Endodermal cell (in vitro differentiated cells): ENCODE data around the gene MYO18B. TPM values are rescaled to one million over a fixed set of nuclear protein-coding genes. Genes with fewer than 3 reads are reported as not detected.

Experiments
- DNase-seq: peaks from one replicate; pipeline ENCODE4 v3.0.0-alpha.2; 2017
- H3K27ac ChIP-seq: 2 replicates; pipeline ENCODE4 v1.5.1; 2013; ENCODE audit warnings: mild to moderate bottlenecking, low read depth, low read length, moderate library complexity
- H3K27me3 ChIP-seq: 2 replicates; pipeline ENCODE4 v1.6.1; 2013; ENCODE audit warnings: mild to moderate bottlenecking, low read length, moderate library complexity; ENCODE audit not compliant: insufficient read depth, control insufficient read depth, poor library complexity, severe bottlenecking
- H3K36me3 ChIP-seq: 2 replicates; pipeline ENCODE4 v1.7.0; 2013; ENCODE audit warnings: mild to moderate bottlenecking, low read length, moderate library complexity; ENCODE audit not compliant: control insufficient read depth, insufficient read depth
- H3K4me1 ChIP-seq: one replicate; pipeline ENCODE4 v1.7.0; 2013; ENCODE audit warnings: low read length; ENCODE audit not compliant: control insufficient read depth, insufficient read depth
- H3K4me3 ChIP-seq: 2 replicates; pipeline ENCODE4 v1.5.1; 2013; ENCODE audit warnings: mild to moderate bottlenecking, low read length, moderate library complexity
- H3K9ac ChIP-seq: 2 replicates; pipeline ENCODE4 v1.6.1; 2013; ENCODE audit warnings: mild to moderate bottlenecking, low read length, moderate library complexity; ENCODE audit not compliant: poor library complexity, severe bottlenecking; ENCODE audit errors: extremely low read depth
- H3K9me3 ChIP-seq: 2 replicates; pipeline ENCODE4 v1.6.1; 2013; ENCODE audit warnings: mild to moderate bottlenecking, low read length, moderate library complexity; ENCODE audit not compliant: control insufficient read depth
- H3K27ac Mint-ChIP-seq: 2 replicates; pipeline ENCODE4 v1.8.0; 2020; ENCODE audit warnings: mixed read lengths
- H3K27me3 Mint-ChIP-seq: 2 replicates; pipeline ENCODE4 v1.8.0; 2021; ENCODE audit warnings: mild to moderate bottlenecking, mixed read lengths; ENCODE audit not compliant: insufficient read depth
- H3K36me3 Mint-ChIP-seq: 2 replicates; pipeline ENCODE4 v1.8.0; 2020; ENCODE audit warnings: low read depth, mixed read lengths
- H3K4me1 Mint-ChIP-seq: 2 replicates; pipeline ENCODE4 v1.8.0; 2020; ENCODE audit warnings: mixed read lengths
- H3K4me3 Mint-ChIP-seq: 2 replicates; pipeline ENCODE4 v1.8.0; 2020; ENCODE audit warnings: mild to moderate bottlenecking, moderate library complexity, mixed read lengths
- H3K9me3 Mint-ChIP-seq: 2 replicates; pipeline ENCODE4 v1.8.0; 2020; ENCODE audit warnings: mild to moderate bottlenecking, mixed read lengths
- CTCF ChIP-seq: fragments of 200-600 bp; sonication (generic); conservative IDR thresholded peaks from 2 replicates; pipeline ENCODE4 v1.5.0; 2021; ENCODE audit warnings: antibody characterized with exemption, mild to moderate bottlenecking
- WGBS, 2 experiments: methylation state at CpG; one replicate each; pipeline versions ENCODE4 v1.1.5 to v1.1.7; 2013; ENCODE audit warnings: missing lambda C conversion rate in 2 of 2, mixed read lengths in 1 of 2; ENCODE audit not compliant: insufficient coverage in 1 of 2, insufficient read length in 1 of 2; 5-methylcytosine and 5-hydroxymethylcytosine counted together
- total RNA-seq, 2 donors: library from RNA; stranded (reverse); fragmentation: NEBNext Ultra II Directional in 1 of 2; extraction: Animal tissue kit (Norgen Biotek cat#: 25700) in 1 of 2; gene quantifications; 2 replicates in 1 of 2; 3 replicates in 1 of 2; pipeline ENCODE4 v1.2.1, GENCODE V29; 2021

Gene MYO18B
- total RNA-seq, 2 donors from 2014 or later: 0.77 to 0.84 TPM

GRCh38 chr22:25883482-25884033, 141.6 kb downstream of the MYO18B start:
- Mint-ChIP-seq H3K36me3 (no peaks in the 10 kb centered on the region), H3K4me3 (no peak overlapping the region), H3K4me1 (no peaks in the 10 kb centered on the region), H3K27me3 (peaks cover 3% of the 10 kb centered on the region), H3K9me3 (no peaks in the 10 kb centered on the region), H3K27ac (no peak overlapping the region)
- TF ChIP-seq CTCF: no peak
- Histone ChIP-seq H3K36me3 (no peaks in the 10 kb centered on the region), H3K9me3 (no peaks in the 10 kb centered on the region), H3K27ac (no peak overlapping the region), H3K4me1 (no peaks in the 10 kb centered on the region), H3K27me3 (no peaks in the 10 kb centered on the region), H3K9ac (no peak overlapping the region), H3K4me3 (no peak overlapping the region)
- 60 to 77% methylated on average over 4 to 5 of the region's 5 CpGs for WGBS, 2 experiments
- DNase-seq: no peak

- Mint-ChIP-seq H3K4me3 (no peak overlapping the region), H3K9me3 (no peaks in the 10 kb centered on the region), H3K4me1 (no peaks in the 10 kb centered on the region), H3K27me3 (peaks cover 3% of the 10 kb centered on the region), H3K27ac (no peak overlapping the region), H3K36me3 (no peaks in the 10 kb centered on the region)
- TF ChIP-seq CTCF: no peak
- 86 to 91% methylated on average over 4 of the region's 4 CpGs for WGBS, 2 experiments
- Histone ChIP-seq H3K9ac (no peak overlapping the region), H3K36me3 (no peaks in the 10 kb centered on the region), H3K4me1 (no peaks in the 10 kb centered on the region), H3K27me3 (no peaks in the 10 kb centered on the region), H3K9me3 (no peaks in the 10 kb centered on the region), H3K27ac (no peak overlapping the region), H3K4me3 (no peak overlapping the region)
- DNase-seq: no peak
Measured at GRCh38 chr22:25884121-25884520, 142.1 kb downstream of the MYO18B start.

- Histone ChIP-seq H3K27ac (no peak overlapping the region), H3K9me3 (no peaks in the 10 kb centered on the region), H3K4me3 (no peak overlapping the region), H3K4me1 (no peaks in the 10 kb centered on the region), H3K36me3 (no peaks in the 10 kb centered on the region), H3K27me3 (no peaks in the 10 kb centered on the region), H3K9ac (no peak overlapping the region)
- no peak overlapping the region for H3K27ac Mint-ChIP-seq
- H3K36me3 Mint-ChIP-seq: no peaks in the 10 kb centered on the region
- no peak for TF ChIP-seq CTCF
- DNase-seq: no peak
- H3K4me1 Mint-ChIP-seq: no peaks in the 10 kb centered on the region
- H3K27me3 Mint-ChIP-seq: no peaks in the 10 kb centered on the region
- WGBS, 2 experiments: 86 to 95% methylated on average over 2 to 5 of the region's 5 CpGs
- H3K9me3 Mint-ChIP-seq: no peaks in the 10 kb centered on the region
- no peak overlapping the region for H3K4me3 Mint-ChIP-seq
Measured at GRCh38 chr22:25888399-25889054, 146.5 kb downstream of the MYO18B start.
